K562 (cell line): ENCODE measurements around the gene DPY19L1. TPM values are rescaled to one million over a fixed set of nuclear protein-coding genes. Genes with fewer than 3 reads are reported as not detected.

Experiments
- ATF1 ChIP-seq, 2 experiments: fragments of 450-650 bp in 1 of 2; IDR thresholded peaks; 2 replicates each; pipeline ENCODE4 v1.6.1; 2016; ENCODE audit warnings: missing compliant biosample characterization in 1 of 2, missing genetic modification characterization in 1 of 2
- CGGBP1 ChIP-seq: fragments of 250-450 bp; sonication (Bioruptor Pico); IDR thresholded peaks from 2 replicates; pipeline ENCODE4 v1.9.0; 2021; ENCODE audit warnings: mild to moderate bottlenecking
- CHAMP1 ChIP-seq: fragments of 450-650 bp; IDR thresholded peaks from 2 replicates; pipeline ENCODE4 v1.6.1; 2016; ENCODE audit warnings: mild to moderate bottlenecking
- CTCFL ChIP-seq: IDR thresholded peaks from 2 replicates; pipeline ENCODE4 v1.6.1; 2011; ENCODE audit warnings: borderline replicate concordance, low read depth, mild to moderate bottlenecking, moderate library complexity, low read length; ENCODE audit not compliant: insufficient read depth, poor library complexity, severe bottlenecking
- GATA2 ChIP-seq: sonication (generic); formaldehyde crosslinking; IDR thresholded peaks from 2 replicates; pipeline ENCODE4 v1.4.0; 2020; ENCODE audit warnings: mild to moderate bottlenecking, missing genetic modification reagents
- RAD21 ChIP-seq, 2 experiments: fragments of 250-450 bp in 1 of 2; fragments of 450-650 bp in 1 of 2; sonication (Bioruptor Pico) in 1 of 2; formaldehyde crosslinking in 1 of 2; IDR thresholded peaks in 1 of 2; conservative IDR thresholded peaks in 1 of 2; 2 replicates each; pipeline versions ENCODE4 v1.4.0 to v1.8.0; 2020 to 2022; ENCODE audit warnings: mild to moderate bottlenecking in 2 of 2, moderate library complexity in 1 of 2
- SMC3 ChIP-seq: conservative IDR thresholded peaks from 2 replicates; pipeline ENCODE4 v1.6.1; 2011; ENCODE audit warnings: low read depth, low read length, improper control_type of control experiment; ENCODE audit not compliant: insufficient read depth
- TEAD2 ChIP-seq: fragments of 450-650 bp; IDR thresholded peaks from 2 replicates; pipeline ENCODE4 v1.6.1; 2016; ENCODE audit warnings: missing genetic modification characterization, control low read depth, missing compliant biosample characterization
- polyA plus RNA-seq, 8 experiments: library from polyadenylated mRNA; depleted of rRNA in 4 of 8; stranded (reverse) in 5 of 8; unstranded in 3 of 8; fragments of >200 nt; fragmentation: Nextera tagmentation in 2 of 8; fragmentation: Illumina TruSeq in 1 of 8; extraction: Ambion mirVana in 2 of 8; extraction: Trizol in 1 of 8; gene quantifications; 2 replicates each; pipeline versions ENCODE4 v1.2.1 to v1.2.3, GENCODE V29; 2011 to 2014; ENCODE audit warnings: inconsistent platforms in 1 of 8, missing spikeins in 1 of 8
- total RNA-seq, 7 experiments: library from RNA; depleted of rRNA in 6 of 7; stranded (reverse); fragments of >200 nt in 6 of 7; fragmentation: Illumina TruSeq in 2 of 7; extraction: Trizol in 2 of 7; gene quantifications; 2 replicates each; pipeline versions ENCODE4 v1.2.1 to v1.2.3, GENCODE V29; 2011 to 2021; ENCODE audit warnings: low replicate concordance in 1 of 7
- TF ChIP-seq, protein P1 (sequence below): fragments of 450-650 bp; formaldehyde crosslinking; IDR thresholded peaks from 2 replicates; pipeline ENCODE4 v1.4.0; 2020; ENCODE audit warnings: mild to moderate bottlenecking, moderate library complexity
- TF ChIP-seq, protein P2 (sequence below), 2 experiments: fragments of 250-450 bp in 1 of 2; fragments of 450-650 bp in 1 of 2; sonication (Bioruptor Pico) in 1 of 2; IDR thresholded peaks; 2 replicates each; pipeline versions ENCODE4 v1.6.1 to v1.8.0; 2016 to 2021; ENCODE audit warnings: mild to moderate bottlenecking in 2 of 2, moderate library complexity in 2 of 2, missing compliant biosample characterization in 1 of 2, missing genetic modification characterization in 1 of 2

Gene DPY19L1
- total and polyA plus RNA-seq, 9 of the 15 experiments (the other 6 are each of a cell fraction or from before 2014, with no cell fraction given): 4.0 to 34.3 (median 22.1) TPM

DNA sequence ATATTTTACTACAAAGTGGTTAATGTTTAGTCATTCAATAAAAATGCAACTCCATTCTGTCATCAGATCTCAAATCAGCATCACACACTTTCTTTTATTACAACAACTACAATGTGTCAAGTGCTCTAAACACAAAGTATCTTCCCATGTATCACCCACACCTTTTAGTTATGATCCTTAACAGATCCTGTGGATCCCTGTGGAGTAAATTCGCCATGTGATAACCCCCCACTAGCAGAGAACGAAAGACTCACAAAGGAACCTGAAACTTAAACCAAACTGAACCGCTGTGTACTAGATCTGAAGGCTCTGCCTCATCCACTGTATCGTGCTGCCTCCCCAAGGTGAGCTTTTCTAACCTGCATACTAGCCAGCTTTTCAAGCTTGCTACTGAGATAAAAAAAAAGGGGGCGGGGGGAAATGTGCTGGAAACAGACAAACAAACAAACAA lies 1.7 kb downstream of the DPY19L1 start (continued):
- TF ChIP-seq CHAMP1 (no peak), ATF1 (CRISPR knock-in tag; IDR thresholded peaks at IDR 0.05) (no peak), ATF1 (tag; IDR thresholded peaks at IDR 0.05) (no peak), GATA2 (CRISPR knock-in tag) (no peak), CGGBP1 (CRISPR knock-in tag) (no peak), CTCFL (no peak), SMC3 (0 out of 2 replicates have a peak, but pooled peaks have one; percentile 16), RAD21 (CRISPR knock-in tag; conservative IDR thresholded peaks at IDR 0.05 in 1 of 2, IDR thresholded peaks at IDR 0.05 in 1 of 2) (peak; percentile 72 to 75), TEAD2 (no peak)
- TF ChIP-seq, protein P1, sequence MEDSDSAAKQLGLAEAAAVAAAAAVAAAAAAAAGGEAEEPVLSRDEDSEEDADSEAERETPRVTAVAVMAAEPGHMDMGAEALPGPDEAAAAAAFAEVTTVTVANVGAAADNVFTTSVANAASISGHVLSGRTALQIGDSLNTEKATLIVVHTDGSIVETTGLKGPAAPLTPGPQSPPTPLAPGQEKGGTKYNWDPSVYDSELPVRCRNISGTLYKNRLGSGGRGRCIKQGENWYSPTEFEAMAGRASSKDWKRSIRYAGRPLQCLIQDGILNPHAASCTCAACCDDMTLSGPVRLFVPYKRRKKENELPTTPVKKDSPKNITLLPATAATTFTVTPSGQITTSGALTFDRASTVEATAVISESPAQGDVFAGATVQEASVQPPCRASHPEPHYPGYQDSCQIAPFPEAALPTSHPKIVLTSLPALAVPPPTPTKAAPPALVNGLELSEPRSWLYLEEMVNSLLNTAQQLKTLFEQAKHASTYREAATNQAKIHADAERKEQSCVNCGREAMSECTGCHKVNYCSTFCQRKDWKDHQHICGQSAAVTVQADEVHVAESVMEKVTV (CRISPR knock-in tag): 0 out of 2 replicates have a peak, but pooled peaks have one; percentile 46
- TF ChIP-seq, protein P2, sequence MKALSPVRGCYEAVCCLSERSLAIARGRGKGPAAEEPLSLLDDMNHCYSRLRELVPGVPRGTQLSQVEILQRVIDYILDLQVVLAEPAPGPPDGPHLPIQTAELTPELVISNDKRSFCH (CRISPR knock-in tag; IDR thresholded peaks at IDR 0.05): no peak
- TF ChIP-seq, protein P2 (tag; IDR thresholded peaks at IDR 0.05): no peak
